GM18520 (cell line): Measurements from ENCODE around the gene TACC2.
"Not testable (repeated sequence)": the region's sequence is repeated elsewhere in the genome, so short reads cannot be mapped to it uniquely, and the experiment has no call there.

Experiments
- ATAC-seq: cut with Tn5 transposase; IDR thresholded peaks from one replicate; pipeline ENCODE4 v1.9.1; 2021; ENCODE audit not compliant: unreplicated experiment

The TACC2 gene

DNA sequence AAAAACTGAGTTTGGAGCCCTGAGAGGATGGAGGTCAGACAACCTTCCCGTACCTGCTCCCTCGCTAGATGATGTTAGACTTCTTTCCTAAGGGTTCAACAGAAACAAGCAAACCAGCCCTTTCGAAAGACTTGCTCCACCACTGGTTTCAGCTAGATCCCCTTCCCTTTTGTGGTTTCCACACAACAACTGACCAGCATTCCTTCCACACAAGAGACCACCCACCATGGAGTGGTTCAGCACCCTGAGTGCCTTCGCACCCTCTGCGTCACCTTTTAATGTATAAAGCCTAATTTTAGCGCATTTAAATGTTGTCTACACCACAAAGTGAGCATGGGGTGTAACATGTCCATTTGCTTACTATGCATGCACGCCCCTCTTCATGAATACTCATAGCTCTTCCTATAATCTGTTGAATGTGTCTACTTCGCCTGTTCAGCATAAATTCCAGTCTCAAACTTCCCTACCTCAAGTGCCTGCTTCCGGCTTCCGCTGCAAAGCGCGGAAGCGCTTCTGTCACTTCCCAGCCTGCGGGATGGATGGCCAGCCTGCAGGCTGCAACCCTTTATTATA, 69.0 kb downstream of the TACC2 start:
- ATAC-seq: no peak

DNA sequence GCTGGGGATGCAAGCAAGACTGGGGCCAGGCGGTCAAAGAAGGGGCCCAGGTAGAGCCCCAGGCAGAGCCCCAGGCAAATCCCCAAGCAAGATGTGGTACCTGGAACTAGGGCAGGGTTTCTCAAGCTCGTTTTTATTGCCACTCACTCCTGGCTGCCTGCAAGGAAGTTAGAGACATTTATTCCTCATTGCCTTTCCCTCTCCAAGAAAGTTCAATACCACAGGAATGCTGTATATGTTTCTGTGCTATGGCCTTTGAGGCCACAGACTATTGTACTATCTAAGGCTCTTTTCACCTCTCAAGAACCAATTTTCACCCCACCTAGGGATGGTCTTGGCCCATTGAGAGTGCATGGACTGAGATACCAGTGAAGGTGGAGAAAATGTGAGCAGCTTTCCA, 71.3 kb downstream of the TACC2 start:
- no peak for ATAC-seq

DNA sequence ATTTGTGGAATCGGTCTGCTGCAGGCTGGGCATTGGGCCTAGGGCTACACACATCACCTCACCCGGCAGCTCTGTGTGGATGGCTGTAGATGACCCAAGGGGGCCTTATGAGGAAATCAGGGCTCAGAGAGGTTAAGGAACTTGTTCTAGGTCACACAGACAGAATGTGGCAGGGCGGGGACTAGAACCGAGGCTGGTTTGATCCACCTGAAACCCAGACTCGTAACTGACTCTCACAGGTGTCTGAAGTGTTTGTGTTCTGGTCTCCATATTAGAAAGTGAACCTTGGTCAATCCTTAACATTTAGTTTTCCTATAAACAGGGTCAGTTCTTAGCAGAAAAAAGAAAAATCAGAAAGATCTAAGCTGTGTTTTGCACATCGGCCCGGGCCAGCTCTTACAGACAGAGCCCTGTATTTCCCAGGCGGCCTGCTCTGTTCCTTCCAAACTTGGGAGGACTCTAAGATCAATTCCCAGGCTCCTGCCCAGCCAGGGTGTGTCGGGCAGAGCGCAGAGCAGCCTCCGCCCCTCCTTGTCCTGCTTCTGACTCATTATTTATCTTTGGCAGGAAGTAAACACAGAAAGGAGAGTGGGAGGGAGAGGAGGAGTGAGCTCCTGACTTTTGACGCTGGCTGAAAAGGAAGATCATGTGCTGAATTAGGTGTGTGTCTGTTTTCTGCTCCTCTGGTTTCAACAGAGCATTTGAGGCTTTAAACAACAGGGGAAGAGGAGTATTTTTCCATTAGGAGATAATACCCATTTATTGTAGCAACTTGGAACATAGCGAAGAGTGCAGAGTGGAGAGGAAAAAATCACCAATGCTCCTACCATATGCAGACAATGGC, 74.1 kb downstream of the TACC2 start:
- no peak for ATAC-seq

DNA sequence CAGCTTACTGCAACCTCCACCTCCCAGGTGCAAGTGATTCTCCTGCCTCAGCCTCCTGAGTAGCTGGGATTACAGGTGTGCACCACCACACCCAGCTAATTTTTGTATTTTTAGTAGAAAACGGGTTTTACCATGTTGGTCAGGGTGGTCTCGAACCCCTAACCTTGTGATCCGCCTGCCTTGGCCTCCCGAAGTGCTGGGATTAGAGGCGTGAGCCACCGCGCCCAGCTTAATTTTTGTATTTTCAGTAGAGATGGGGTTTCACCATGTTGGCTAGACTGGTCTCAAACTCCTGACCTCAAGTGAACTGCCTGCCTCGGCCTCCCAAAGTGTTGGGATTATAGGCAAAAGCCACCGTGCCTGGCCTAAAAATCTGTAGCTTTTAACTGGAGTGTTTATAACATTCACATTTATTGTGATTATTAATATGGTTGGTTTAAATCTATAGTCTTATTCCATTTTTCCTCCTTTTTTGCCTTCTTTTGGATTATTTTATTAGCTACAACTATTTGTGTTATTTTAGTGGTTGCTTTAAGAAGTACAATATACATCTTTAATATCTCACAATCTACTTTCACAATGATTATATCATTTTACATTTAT, 77.5 kb downstream of the TACC2 start:
- ATAC-seq: not testable (repeated sequence)

DNA sequence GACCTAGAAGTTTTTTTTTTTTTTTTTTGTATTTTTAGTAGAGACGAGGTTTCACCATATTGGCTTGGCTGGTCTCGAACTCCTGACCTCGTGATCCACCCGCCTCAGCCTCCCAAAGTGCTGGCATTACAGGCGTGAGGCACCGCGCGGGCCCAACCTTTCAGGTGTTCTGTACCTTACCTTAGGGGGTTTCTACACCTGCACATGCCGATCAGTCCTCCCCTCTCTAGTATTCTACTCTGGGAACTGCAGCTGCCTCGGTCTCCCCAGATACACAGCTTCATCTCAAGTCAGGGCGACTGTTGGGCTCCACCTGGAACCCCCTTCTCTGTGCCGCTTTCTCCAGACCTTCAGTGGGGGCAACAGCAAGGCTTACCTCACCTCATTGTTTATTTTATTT, 79.9 kb downstream of the TACC2 start:
- no peak for ATAC-seq

DNA sequence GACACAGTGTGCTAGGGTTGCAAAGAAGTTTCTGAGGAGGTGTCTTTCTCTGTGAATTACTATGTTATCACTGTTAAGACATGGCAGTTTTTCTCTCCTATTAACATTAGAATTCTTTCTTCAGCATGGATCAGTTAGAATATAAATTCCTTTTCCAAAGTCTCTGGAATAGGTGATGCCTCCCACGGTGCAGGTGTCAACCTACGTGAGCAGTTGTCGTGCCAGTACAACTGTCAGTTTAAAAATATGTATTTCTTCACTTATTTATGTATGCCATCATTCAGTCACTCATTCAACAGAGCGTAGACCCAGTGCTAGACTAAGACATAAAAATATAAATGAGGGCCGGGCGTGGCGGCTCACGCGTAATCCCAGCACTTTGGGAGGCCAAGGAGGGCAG, 83.5 kb downstream of the TACC2 start:
- no peak for ATAC-seq

DNA sequence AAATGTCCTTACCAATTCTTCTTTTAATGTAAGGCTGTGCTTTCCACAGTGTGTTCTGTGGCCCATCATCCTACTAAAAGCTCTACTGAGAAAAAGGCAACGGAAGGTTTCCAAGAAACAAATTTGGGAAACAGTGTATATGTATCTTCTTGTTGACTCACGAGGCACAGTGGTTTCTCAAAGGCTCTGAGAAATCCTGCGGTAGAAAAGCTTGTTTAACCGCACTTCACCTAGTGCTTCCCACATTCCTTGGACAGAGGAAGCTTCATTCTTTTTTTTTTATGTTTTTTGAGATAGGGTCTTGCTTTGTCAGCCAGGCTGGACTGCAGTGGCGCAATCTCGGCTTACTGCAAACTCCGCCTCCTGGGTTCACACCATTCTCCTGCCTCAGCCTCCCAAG, 84.5 kb downstream of the TACC2 start:
- ATAC-seq: no peak

DNA sequence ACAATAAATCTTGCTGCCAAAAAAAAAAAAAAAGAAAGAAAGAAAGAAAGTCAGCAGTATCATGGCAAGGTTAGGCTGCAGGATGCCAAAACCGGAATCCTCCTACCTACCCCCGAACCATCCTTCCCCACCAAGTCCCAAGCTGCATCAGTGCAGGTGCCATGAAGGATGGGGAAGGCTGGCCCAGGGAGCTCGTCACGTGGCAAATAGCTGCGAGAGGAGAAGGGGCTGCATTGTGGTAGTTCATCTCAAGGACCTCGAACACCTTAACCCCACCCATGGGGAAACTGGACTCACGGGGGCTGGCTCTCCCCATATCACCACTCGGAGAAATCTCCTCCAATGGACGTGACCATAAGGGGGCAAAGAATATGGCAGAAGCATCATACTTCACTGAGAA, 86.2 kb downstream of the TACC2 start:
- ATAC-seq: no peak

DNA sequence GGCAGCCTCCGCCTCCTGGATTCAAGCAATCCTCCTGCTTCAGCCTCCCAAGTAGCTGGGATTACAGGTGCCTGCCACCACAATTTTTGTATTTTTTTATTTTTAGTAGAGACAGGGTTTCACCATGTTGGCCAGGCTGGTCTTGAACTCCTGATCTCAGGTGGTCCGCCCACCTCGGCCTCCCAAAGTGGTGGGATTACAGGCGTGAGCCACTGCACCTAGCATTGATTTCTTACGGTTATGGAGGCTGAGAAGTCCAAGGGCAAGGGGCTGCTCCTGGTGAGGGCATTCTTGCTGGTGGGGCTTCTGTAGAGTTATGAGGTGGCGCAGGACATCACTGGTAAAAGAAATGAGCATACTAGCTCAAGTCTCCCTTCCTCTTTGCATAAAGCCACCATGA, 86.9 kb downstream of the TACC2 start:
- not testable (repeated sequence) for ATAC-seq

DNA sequence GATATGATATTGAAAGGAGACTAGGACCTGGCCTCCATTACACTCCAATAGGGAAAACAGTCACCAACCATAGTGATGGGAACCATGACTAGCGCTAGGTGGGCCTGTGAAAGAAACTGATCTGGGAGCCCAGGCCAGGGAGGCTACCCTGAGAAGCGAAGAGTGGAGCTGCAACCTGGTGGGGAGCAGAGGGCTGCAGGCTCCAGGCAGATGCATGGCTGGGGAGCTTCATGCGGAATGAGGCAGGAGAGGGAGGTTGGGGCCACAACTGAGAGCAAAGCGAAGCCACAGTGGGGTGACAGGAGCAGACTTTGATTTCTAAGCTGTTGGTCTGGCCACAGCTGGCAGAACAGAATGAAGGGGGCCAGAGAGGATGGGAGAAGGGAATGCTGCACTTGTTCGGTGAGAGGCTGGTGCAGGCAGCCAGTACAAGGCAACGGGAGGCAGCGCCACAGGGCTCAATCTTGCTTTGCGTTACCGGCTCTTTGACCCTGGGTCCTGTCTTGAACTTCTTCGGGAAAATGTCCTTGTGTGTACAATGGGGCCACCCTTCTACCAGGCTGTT, 88.4 kb downstream of the TACC2 start:
- ATAC-seq: no peak

DNA sequence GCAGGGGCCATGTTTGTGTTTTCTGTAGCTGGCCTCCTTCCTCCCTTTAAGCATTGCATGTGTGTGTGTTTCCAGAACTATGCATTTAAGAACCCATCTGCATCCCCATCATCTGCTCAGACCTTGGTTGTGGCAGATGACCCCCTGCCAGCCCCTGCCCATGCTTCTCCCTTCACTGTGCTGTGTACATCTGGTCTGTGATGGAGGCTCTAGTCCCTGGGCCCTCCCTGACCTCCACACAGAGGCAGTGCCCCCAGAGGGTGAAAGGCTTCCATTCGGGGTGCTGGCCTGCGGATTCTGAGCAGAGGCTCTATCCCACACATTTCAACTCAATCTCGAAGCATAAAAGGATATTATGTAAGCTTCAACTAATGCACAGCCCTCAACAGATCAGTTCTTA, 89.4 kb downstream of the TACC2 start:
- ATAC-seq: no peak

DNA sequence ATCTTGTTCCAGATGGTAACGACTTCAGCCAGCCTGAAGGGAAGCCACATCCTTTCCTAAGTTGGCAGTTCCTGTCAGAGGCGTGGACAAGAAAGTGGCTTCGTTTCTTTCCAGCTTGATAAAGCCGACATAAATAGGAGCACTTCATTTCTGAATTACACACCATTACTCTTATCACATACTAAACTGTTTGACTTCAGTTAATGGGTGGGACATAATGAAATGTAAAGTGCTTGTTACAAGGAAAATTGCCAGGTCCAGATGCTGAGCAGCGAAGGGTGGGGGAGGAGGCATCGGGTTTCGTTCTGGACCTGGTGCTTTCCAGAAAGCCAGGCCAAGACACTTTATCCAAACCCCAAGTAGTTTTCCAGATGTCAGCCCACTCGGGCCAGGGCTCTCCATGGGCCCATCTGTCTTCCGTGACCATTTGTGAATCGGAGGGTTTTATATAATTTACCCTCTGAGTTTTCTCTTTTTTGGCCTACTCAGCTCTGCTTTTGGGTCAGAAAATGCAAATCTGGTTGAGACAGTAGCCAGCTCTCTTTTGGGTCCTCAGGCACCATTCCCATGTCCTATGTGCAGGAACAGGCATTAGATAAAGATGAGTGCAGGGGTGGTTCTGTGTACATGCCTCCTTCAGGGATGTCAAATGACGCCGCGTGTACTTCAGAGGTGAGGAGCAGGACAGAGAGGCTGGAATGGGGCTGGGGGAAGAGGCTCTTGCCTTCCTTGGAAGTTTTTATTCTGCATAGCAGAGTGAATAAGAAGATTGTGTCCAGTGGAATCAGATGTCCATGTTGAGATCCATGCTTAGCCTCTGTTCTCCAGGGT, 90.2 kb downstream of the TACC2 start:
- ATAC-seq: no peak

DNA sequence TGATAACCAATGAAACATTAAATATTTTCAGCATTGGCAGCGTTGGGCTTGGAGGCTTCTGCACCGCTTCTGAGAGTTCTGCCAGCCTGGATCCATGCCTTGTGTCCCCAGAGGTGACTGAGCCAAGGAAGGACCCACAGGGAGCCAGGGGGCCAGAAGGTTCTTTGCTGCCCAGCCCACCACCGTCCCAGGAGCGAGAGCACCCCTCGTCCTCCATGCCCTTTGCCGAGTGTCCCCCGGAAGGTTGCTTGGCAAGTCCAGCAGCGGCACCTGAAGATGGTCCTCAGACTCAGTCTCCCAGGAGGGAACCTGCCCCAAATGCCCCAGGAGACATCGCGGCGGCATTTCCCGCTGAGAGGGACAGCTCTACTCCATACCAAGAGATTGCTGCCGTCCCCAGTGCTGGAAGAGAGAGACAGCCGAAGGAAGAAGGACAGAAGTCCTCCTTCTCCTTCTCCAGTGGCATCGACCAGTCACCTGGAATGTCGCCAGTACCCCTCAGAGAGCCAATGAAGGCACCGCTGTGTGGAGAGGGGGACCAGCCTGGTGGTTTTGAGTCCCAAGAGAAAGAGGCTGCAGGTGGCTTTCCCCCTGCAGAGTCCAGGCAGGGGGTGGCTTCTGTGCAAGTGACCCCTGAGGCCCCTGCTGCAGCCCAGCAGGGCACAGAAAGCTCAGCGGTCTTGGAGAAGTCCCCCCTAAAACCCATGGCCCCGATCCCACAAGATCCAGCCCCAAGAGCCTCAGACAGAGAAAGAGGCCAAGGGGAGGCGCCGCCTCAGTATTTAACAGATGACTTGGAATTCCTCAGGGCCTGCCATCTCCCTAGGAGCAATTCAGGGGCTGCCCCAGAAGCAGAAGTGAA, 93.9 kb downstream of the TACC2 start:
- no peak for ATAC-seq

DNA sequence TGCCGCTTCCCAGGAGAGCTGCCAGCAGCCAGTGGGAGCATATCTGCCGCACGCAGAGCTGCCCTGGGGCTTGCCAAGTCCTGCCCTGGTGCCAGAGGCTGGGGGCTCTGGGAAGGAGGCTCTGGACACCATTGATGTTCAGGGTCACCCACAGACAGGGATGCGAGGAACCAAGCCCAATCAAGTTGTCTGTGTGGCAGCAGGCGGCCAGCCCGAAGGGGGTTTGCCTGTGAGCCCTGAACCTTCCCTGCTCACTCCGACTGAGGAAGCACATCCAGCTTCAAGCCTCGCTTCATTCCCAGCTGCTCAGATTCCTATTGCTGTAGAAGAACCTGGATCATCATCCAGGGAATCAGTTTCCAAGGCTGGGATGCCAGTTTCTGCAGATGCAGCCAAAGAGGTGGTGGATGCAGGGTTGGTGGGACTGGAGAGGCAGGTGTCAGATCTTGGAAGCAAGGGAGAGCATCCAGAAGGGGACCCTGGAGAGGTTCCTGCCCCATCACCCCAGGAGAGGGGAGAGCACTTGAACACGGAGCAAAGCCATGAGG, 94.6 kb downstream of the TACC2 start:
- ATAC-seq: no peak

DNA sequence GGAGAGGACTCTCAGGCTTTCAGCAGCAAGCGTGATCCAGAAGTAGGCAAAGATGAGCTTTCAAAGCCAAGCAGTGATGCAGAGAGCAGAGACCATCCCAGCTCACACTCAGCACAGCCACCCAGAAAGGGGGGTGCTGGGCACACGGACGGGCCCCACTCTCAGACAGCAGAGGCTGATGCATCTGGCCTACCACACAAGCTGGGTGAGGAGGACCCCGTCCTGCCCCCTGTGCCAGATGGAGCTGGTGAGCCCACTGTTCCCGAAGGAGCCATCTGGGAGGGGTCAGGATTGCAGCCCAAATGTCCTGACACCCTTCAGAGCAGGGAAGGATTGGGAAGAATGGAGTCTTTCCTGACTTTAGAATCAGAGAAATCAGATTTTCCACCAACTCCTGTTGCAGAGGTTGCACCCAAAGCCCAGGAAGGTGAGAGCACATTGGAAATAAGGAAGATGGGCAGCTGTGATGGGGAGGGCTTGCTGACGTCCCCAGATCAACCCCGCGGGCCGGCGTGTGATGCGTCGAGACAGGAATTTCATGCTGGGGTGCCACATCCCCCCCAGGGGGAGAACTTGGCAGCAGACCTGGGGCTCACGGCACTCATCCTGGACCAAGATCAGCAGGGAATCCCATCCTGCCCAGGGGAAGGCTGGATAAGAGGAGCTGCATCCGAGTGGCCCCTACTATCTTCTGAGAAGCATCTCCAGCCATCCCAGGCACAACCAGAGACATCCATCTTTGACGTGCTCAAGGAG, 95.5 kb downstream of the TACC2 start:
- no peak for ATAC-seq

DNA sequence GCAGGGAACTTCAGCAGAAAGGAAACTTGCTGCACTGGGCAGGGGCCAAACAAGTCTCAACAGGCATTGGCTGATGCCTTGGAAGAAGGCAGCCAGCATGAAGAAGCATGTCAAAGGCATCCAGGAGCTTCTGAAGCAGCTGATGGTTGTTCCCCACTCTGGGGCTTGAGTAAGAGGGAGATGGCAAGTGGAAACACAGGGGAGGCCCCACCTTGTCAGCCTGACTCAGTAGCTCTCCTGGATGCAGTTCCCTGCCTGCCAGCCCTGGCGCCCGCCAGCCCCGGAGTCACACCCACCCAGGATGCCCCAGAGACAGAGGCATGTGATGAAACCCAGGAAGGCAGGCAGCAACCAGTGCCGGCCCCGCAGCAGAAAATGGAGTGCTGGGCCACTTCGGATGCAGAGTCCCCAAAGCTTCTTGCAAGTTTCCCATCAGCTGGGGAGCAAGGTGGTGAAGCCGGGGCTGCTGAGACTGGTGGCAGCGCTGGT, 96.5 kb downstream of the TACC2 start:
- no peak for ATAC-seq

DNA sequence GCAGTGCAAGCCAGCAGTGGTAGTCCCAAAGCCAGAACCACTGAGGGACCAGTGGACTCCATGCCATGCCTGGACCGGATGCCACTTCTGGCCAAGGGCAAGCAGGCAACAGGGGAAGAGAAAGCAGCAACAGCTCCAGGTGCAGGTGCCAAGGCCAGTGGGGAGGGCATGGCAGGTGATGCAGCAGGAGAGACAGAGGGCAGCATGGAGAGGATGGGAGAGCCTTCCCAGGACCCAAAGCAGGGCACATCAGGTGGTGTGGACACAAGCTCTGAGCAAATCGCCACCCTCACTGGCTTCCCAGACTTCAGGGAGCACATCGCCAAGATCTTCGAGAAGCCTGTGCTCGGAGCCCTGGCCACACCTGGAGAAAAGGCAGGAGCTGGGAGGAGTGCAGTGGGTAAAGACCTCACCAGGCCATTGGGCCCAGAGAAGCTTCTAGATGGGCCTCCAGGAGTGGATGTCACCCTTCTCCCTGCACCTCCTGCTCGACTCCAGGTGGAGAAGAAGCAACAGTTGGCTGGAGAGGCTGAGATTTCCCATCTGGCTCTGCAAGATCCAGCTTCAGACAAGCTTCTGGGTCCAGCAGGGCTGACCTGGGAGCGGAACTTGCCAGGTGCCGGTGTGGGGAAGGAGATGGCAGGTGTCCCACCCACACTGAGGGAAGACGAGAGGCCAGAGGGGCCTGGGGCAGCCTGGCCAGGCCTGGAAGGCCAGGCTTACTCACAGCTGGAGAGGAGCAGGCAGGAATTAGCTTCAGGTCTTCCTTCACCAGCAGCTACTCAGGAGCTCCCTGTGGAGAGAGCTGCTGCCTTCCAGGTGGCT, 97.7 kb downstream of the TACC2 start:
- no peak for ATAC-seq

DNA sequence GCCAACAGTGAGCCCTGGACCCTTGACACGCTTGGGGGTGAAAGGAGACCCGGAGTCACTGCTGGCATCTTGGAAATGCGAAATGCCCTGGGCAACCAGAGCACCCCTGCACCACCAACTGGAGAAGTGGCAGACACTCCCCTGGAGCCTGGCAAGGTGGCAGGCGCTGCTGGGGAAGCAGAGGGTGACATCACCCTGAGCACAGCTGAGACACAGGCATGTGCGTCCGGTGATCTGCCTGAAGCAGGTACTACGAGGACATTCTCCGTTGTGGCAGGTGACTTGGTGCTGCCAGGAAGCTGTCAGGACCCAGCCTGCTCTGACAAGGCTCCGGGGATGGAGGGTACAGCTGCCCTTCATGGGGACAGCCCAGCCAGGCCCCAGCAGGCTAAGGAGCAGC, 98.5 kb downstream of the TACC2 start:
- no peak for ATAC-seq
